ENCODE measurements around the gene MPIG6B.

MPIG6B gene

DNA sequence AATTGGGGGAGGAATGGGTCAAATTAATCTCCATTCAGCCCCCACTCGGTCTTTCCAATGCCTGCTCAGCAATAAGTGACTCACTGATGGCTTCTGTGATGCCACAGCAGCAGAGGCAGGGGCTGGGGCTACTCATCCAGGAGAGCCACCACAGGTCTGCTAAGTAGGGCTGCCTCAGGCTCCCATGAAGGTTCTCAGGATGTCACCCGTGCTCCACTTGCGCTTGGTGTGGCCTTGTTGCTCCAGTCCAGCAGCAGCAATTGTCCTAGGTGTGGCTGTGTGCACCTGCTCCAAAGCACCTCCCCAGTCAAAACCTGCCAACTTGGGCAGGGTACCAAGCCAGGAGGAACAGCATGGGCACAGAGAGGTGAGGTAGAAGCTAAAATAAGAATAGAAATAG is 1.0 kb upstream of the MPIG6B start:
- no peak for DNase-seq (ENCODE audit: low read depth in 2 of 2)

DNA sequence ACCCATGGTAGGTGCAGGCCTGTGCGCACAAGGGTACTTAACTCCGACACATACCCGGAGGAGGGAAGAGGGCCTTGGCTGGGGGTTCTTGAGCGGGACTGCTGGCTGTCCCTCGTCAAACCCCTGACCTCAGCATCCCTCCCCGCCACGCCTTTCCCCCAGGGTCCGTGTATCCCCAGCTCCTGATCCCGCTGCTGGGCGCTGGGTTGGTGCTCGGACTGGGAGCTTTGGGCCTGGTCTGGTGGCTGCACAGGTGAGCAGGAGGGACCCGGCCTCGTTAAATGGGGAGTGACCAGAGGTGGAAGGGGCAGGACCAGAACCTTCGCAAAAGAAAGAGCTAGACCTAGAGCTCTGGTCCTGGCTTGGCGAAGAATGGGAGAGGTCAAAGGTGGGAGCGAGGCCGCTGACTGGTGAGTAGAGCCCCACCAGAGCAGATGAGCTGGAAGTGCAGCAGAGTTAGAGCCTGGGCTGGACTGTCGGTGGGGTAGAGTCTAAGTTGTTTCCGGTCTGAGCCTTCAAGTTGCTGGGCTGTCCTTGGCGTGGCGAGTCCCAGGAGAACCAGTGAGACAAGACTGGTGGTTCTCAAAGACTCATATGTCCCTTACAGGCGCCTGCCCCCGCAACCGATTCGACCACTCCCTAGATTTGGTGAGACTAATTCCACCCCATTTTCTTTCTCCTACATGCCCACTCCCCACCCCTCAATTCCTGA is 963 bp downstream of the MPIG6B start:
- DNase-seq (ENCODE audit: low read depth in 2 of 2): no peak

- DNase-seq (ENCODE audit: low read depth in 2 of 2): no peak
Observed at GRCh38 chr6:31725502-31726350, 2.6 kb downstream of the MPIG6B start.

DNA sequence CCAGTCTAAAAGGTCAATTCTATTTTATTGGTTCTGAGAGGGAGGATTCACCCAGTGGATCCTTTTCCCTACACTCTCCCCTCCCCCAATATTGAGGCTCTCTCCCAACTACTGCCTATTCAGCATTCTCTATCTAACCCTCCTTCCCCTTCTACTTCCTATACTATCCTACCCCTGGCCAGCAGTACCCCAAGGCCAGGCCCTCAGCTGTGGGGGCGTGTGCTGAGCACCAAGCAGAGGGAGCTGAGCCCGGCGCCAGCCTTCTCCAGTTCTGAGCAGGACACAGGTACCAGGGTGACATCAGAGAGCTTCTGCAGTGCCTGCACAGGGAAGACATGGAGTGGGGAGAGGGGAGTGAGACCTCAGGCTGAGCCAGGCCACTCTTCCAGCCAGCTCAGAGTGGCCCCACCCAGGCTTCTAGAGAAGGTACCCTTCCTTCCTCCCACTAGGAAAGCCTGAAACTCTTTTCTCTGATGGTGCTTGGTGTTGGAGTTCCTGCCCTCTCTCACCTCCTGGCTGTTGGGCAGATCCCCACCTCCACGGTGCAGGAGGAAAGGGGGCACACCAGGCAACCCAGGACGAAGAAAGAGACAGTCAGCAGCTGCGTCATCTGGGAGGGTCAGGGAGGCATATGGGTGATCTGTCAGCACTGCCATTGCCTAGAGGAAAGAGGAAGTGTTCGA is 4.0 kb downstream of the MPIG6B start:
- DNase-seq (ENCODE audit: low read depth in 2 of 2): no peak

DNA sequence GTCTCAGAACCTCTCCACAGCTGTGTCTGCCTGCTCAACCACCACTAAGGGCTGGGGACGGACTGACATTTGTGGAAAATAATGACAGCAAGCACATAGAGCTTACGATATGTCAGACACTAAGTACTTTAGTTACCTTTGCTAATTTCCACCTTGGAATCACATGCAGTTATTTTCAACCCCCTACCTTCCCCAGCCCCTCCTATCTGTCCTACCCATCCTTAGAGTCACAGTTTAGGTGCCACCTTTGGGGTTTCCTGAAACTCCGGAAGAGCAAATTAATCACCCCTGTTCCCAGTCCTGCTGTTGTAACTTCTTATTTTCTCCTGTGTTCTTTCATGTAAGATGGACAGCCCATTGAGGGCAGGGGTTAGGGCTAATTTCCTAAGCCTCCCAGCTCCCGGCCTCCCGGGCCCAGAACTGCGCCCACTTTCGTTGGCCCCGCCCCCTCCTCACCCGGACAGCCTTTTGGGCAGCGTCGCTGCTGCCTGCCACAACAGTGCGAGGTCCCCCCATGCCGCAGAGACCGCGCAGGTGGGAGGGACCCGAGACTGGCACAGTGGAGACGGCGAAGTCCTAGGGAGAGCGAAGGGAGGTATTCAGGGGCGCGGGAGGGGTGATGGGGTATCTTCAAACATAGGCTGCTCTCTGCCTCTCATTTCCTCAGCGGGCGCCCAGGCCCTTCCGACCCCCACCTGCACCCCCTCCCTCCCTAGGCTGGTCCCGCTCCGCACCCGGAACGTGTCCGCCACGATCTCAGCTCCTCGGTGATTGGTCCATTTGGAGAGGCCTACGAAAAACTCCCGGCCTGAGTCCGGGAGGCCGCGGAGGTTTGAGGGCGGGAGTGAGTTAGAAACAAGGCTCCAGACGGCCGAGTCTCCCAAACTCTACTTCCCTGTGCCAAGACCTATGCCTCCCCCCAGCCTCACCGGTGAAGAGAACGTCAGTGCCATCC is 4.8 kb downstream of the MPIG6B start:
- DNase-seq (ENCODE audit: low read depth in 2 of 2): no peak

GRCh38 chr6:31728767-31729514 is 5.8 kb downstream of the MPIG6B start, which contains the start of gene DDAH2:
Gene DDAH2 (minus strand): TSS chr6:31729299. CDS start chr6:31729161, 138 bp downstream.
- DNase-seq (ENCODE audit: low read depth in 2 of 2): no peak

DNA sequence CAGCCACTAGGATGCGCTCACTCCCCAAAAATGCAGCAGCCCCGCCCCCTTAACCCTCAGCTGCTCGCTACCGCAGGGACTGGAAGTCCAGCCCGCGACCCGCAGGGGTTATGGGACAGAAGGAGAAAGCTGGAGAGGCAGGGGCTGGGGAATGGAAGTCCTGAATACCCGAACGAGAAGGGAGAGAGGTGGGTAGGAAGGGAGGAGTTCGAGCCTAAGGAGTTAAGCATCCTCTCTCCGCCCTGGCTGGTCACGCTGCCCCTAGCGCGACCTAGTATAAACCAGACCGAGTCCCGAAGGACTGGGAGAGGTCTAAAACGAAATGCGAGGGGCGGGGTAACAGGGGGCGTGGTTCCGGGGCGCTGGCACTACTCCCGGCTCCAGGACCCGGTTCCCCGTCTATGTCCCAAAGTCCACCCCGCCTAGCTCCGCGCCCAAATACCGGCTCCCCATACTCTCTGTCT is 6.4 kb downstream of the MPIG6B start:
- DNase-seq (ENCODE audit: low read depth in 2 of 2): peak; percentile 64 to 68

DNA sequence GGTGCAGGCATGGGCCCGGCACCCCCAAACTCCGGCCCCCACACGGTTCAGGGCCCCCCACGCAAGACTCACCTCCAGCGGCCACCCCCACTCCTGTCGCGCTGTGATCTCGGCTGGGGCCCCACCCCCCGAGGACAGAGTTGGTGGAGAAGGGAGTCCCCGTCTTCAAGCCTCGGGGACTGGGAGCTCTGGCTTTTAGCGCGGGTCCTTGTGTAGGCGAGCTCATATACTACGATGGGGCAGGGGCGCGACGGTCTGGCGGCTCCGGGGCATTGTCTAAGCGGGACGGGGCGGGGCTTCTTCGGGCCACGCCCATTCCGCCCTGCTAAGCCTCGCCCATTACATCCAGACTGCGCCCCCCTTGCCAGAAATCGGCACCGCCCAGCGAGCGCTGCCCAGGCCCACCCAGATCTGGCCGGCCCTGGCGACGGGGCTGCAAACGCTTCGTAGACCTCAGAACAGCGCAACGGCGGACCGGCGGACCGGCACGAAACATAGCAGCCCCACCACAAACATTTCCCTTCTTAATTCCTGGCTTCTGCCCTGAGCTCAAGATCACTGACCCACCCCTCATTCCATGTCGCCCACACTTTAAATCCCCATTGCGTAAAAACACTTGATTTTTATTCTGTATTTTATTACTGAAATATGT is 6.9 kb downstream of the MPIG6B start:
- DNase-seq (ENCODE audit: low read depth in 2 of 2): peak; percentile 39 to 54

DNA sequence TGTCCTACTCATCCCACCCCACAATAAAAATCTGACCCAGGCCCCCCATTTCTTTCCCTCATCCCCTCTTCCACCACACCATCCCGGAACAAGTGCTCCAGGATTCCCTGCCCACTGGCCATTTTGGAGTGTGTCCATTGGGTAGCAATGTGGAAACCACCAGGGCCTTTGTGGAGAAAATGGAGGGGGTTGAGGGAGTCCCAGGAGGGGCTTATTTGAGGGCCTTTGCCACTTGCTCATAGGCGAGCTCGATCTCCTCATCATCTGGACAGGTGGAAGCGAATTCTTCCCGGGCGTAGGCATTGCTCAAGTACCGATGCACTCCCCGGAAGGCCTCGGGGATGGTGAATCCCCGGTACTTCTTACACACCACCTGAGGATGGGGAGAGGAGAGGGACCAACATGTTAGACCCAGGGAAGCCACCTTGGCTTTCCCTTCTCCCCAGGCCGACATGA is 7.5 kb downstream of the MPIG6B start:
- no peak for DNase-seq (ENCODE audit: low read depth in 2 of 2)

DNA sequence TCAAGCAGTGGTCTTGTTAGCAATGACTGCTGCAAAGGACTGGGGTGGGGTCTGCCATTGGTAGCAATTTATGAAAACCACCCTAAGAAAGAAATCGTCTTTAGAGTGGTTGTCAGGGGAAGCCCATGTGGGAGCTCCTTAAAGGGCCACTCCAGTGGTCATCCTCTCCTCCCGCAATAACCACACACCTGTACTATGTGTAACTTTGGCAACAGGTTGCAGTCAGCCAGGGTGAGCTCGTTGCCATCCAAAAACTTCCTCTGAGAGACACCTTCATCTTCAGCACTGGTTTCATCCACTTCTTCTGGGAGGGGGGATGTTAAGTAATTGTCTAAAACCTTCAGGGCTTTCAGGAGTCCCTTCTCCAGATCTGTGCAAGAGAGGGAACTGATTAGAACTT is 8.9 kb downstream of the MPIG6B start:
- no peak for DNase-seq (ENCODE audit: low read depth in 2 of 2)

GRCh38 chr6:31733734-31734133 is 10.6 kb downstream of the MPIG6B start:
- DNase-seq (ENCODE audit: low read depth in 2 of 2): no peak

DNA sequence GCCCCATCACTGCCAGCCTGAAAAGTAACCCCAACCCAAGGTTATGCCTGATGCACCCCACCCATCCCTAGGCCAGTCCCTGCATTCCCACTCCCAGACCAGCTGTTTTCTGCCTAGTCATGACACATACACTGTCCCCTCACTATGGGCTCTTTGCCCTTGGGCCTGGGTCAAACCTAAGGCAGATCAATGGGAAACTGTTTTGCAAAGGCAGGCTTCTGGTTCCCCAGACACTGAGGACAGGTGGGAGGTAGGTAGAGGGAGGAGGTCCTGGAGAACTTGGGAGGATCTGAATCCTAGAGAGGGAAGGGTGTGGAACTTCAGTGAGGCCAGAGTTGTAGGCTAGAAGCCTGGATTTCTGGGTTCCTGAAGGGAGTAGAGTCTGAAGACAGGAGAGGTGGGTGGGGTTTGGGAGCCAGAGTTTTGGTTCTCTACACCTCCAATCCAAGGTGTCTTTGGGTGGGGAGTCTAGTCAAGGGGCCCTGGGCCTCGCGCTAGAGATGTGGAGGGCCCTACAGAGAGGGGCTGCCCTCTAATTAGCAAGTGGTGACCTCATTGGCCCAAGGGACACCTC is 11.2 kb downstream of the MPIG6B start:
- no peak for DNase-seq (ENCODE audit: low read depth in 2 of 2)

GRCh38 chr6:31734821-31735406 is 11.7 kb downstream of the MPIG6B start:
- DNase-seq (ENCODE audit: low read depth in 2 of 2): peak in 1 of 2 donors; percentile 39

DNA sequence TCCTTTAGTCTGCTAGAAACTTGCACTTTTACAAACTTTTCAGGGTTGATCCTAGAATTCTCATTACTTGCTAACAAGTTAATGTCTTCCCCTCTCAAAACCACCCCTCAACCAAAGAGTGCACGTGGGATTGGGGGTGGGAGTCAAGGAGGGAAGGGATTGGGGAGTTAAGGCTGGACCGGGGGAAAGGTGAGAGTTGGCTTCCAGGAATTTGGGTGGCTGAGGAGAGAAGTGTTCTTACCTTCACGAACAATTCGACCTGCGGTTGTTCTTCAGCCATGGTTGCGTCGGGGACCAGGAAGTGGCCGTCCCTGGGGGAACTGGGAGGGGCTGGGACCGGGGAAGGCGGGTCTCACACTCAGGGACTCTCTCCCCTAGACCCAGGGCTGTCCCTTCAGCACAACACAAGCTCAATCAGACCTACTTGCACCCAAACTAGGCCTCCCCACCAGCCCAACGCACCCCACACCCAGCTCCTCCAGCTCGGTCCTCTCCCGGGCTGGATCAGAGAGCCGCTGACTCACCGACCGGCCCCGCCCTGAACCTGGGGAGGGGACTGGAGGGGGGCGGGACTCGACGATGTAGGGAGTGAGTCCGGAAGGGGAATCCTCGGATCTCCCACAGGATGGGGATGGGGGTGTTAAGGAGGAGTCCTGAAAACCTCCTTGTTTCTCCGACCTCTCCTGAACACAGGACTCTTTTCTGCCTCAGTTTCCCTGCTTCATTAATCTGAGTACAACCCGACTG is 13.0 kb downstream of the MPIG6B start, which contains the start of gene CLIC1:
TSS of gene CLIC1 (minus strand) at position 510 of the 747 bp plus-strand sequence. CDS start at position 280, 230 bp downstream.
- DNase-seq (ENCODE audit: low read depth in 2 of 2): peak; percentile 37 to 62

DNA sequence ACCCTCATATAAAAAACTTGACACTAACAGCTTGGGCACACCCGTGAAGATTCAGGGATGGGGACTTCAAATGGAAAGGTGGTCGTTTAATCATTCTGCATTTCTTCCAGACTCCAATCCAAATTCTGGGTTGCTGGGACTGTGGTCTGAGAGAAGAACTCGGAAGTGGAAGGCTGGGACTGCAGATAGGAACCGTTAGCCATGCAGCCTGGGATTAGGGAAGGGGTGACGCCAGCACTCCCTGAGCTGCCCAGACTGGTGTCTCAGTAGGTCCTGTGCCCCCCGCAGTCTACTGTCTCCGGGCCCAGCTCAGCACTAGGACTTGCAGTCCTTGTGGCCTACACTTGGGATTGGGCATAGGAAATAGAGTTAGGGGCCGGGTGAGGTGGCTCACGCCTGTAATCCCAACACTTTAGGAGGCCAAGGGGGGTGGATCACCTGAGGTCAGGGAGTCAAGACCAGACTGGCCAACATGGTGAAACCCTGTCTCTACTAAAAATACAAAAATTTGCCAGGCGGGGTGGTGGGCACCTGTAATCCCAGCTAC is 13.7 kb downstream of the MPIG6B start:
- no peak for DNase-seq (ENCODE audit: low read depth in 2 of 2)

GRCh38 chr6:31737315-31737990 is 14.3 kb downstream of the MPIG6B start:
- DNase-seq (ENCODE audit: low read depth in 2 of 2): no peak
